ENCODE data around the gene LIPC.

- TF ChIP-seq USF1 (CRISPR knock-in tag; IDR thresholded peaks at IDR 0.05): no peak
- no peak for TF ChIP-seq ZNF518B (CRISPR knock-in tag; IDR thresholded peaks at IDR 0.05)
- TF ChIP-seq CTCF (IDR thresholded peaks at IDR 0.05 in 2 of 3, conservative IDR thresholded peaks at IDR 0.05 in 1 of 3; ENCODE audit: insufficient read depth in 2 of 3, low read depth in 1 of 3, low read length in 3 of 3): no peak
- no peak for TF ChIP-seq FOXJ3 (CRISPR knock-in tag; IDR thresholded peaks at IDR 0.05)
- no peak for TF ChIP-seq NELFE (IDR thresholded peaks at IDR 0.05; ENCODE audit: insufficient read depth, insufficient read length)
- no peak for TF ChIP-seq EP300 (IDR thresholded peaks at IDR 0.05; ENCODE audit: low read length)
- no peak for TF ChIP-seq KDM1A (IDR thresholded peaks at IDR 0.05)
- no peak for TF ChIP-seq HNRNPL (IDR thresholded peaks at IDR 0.05; ENCODE audit: low read depth, low read length)
- TF ChIP-seq PHF8 (IDR thresholded peaks at IDR 0.05; ENCODE audit: borderline replicate concordance, low read length): no peak
- TF ChIP-seq BACH1 (tag; IDR thresholded peaks at IDR 0.05): no peak
- no peak for TF ChIP-seq MXI1 (IDR thresholded peaks at IDR 0.05; ENCODE audit: low read depth, low read length)
Observed at GRCh38 chr15:58471348-58471747, 39.6 kb downstream of the LIPC start.
